NB4 (cell line): ENCODE data around the gene GH2.
"Not testable (repeated sequence)": the region's sequence is repeated elsewhere in the genome, so short reads cannot be mapped to it uniquely, and the experiment has no call there.

Experiments
- CTCF ChIP-seq: IDR thresholded peaks from one replicate; pipeline ENCODE4 v1.5.1; 2012; ENCODE audit warnings: low read depth, low read length
- POLR2A ChIP-seq: IDR thresholded peaks from 2 replicates; pipeline ENCODE4 v1.6.1; 2011; ENCODE audit warnings: mild to moderate bottlenecking; ENCODE audit not compliant: insufficient read length; ENCODE audit errors: extremely low read depth

- TF ChIP-seq POLR2A, CTCF: not testable (repeated sequence)
Observed at GRCh38 chr17:63909586-63909985, 27.8 kb upstream of the GH2 start.
